T-helper 2 cell treated with Interferon-gamma antibody and Interleukin-4, amounts not matched to agents 100 ng/mL and 5 ng/mL, for 36 hours (primary cell): ENCODE data around the gene NFIC. TPM values are rescaled to one million over a fixed set of nuclear protein-coding genes. Genes with fewer than 3 reads are reported as not detected.

Experiments used
- total RNA-seq: library from RNA; stranded (reverse); gene quantifications from 2 replicates; pipeline ENCODE4 v1.2.3, GENCODE V29; 2022

Gene NFIC
- total RNA-seq, 1 donor from 2014 or later = 11.5 TPM

Other genes with a start within 250 kb of the NFIC start
- 83.0 and 83.6 TPM in 2 replicates for gene GNA15, start 230.6 kb upstream of the NFIC start, total RNA-seq
- gene S1PR4, start 187.8 kb upstream of the NFIC start, total RNA-seq = 230 and 236 TPM in 2 replicates
- 57.0 and 61.0 TPM in 2 replicates for gene NCLN, start 180.7 kb upstream of the NFIC start, total RNA-seq
- 0.09 and 0.41 TPM in 2 replicates for gene CELF5, start 141.9 kb upstream of the NFIC start, total RNA-seq
- 1.3 and 1.5 TPM in 2 replicates for gene SMIM24, start 113.9 kb downstream of the NFIC start, total RNA-seq
- not detected in 2 replicates for gene SMIM44, start 116.9 kb downstream of the NFIC start, total RNA-seq
- 15.7 and 16.2 TPM in 2 replicates for gene DOHH, start 134.1 kb downstream of the NFIC start, total RNA-seq
- 62.8 and 65.2 TPM in 2 replicates for gene FZR1, start 139.7 kb downstream of the NFIC start, total RNA-seq
- 4.5 TPM in 2 replicates for gene TEKTIP1, start 172.6 kb downstream of the NFIC start, total RNA-seq
- 66.6 and 71.2 TPM in 2 replicates for gene MFSD12, start 191.0 kb downstream of the NFIC start, total RNA-seq
- gene HMG20B, start 206.4 kb downstream of the NFIC start, total RNA-seq = 38.7 and 41.0 TPM in 2 replicates
- 0.41 and 0.48 TPM in 2 replicates for gene GIPC3, start 218.9 kb downstream of the NFIC start, total RNA-seq
- gene TBXA2R, start 240.3 kb downstream of the NFIC start, total RNA-seq = 0.52 and 0.93 TPM in 2 replicates